NCI-H146 treated with DMSO at 0.1 percent for 48 hours (cell line): ENCODE data around the gene MAP7D3.
A peak's percentile ranks its signal among the peaks of the same experiment; 100 is the strongest.
"Not testable (repeated sequence)": the region's sequence is repeated elsewhere in the genome, so short reads cannot be mapped to it uniquely, and the experiment has no call there.

Experiments
- DNase-seq: peaks from one replicate; lab custom pipeline; 2025; ENCODE audit not compliant: unreplicated experiment; lab: John Stamatoyannopoulos, UW

The MAP7D3 gene

GRCh38 chrX:136251041-136251991 lies at the start of gene MAP7D3:
Gene MAP7D3 (minus strand): TSS chrX:136251400. CDS start chrX:136251358, 42 bp downstream.
- peak; percentile 30 for DNase-seq

- not testable (repeated sequence) for DNase-seq
Observed at GRCh38 chrX:136300721-136301120, 49.5 kb upstream of the MAP7D3 start, which contains the start of gene ADGRG4. Gene ADGRG4 (plus strand): TSS chrX:136300963. CDS start chrX:136308778, 7,815 bp downstream.

GRCh38 chrX:136295380-136295779 lies 44.2 kb upstream of the MAP7D3 start:
- DNase-seq, result no peak

GRCh38 chrX:136292656-136293055 lies 41.5 kb upstream of the MAP7D3 start:
- DNase-seq, result no peak

- no peak for DNase-seq
Observed at GRCh38 chrX:136291824-136292223, 40.6 kb upstream of the MAP7D3 start.

GRCh38 chrX:136286375-136286774 lies 35.2 kb upstream of the MAP7D3 start:
- DNase-seq, result not testable (repeated sequence)

GRCh38 chrX:136275553-136275952 lies 24.4 kb upstream of the MAP7D3 start:
- no peak for DNase-seq

GRCh38 chrX:136273986-136274385 lies 22.8 kb upstream of the MAP7D3 start:
- DNase-seq, result peak; percentile 19

- DNase-seq, result no peak
Observed at GRCh38 chrX:136272325-136272724, 21.1 kb upstream of the MAP7D3 start.

- DNase-seq, result no peak
Observed at GRCh38 chrX:136271300-136271699, 20.1 kb upstream of the MAP7D3 start.

GRCh38 chrX:136269921-136270320 lies 18.7 kb upstream of the MAP7D3 start:
- DNase-seq, result no peak

GRCh38 chrX:136268051-136269048 lies 17.1 kb upstream of the MAP7D3 start:
- peak; percentile 14 for DNase-seq

GRCh38 chrX:136266828-136267227 lies 15.6 kb upstream of the MAP7D3 start:
- DNase-seq, result no peak

GRCh38 chrX:136262812-136263315 lies 11.7 kb upstream of the MAP7D3 start:
- DNase-seq, result no peak

- DNase-seq, result no peak
Observed at GRCh38 chrX:136262243-136262642, 11.0 kb upstream of the MAP7D3 start.

- DNase-seq, result no peak
Observed at GRCh38 chrX:136261321-136261720, 10.1 kb upstream of the MAP7D3 start.

GRCh38 chrX:136260776-136261175 lies 9.6 kb upstream of the MAP7D3 start:
- DNase-seq, result no peak

GRCh38 chrX:136259543-136259942 lies 8.3 kb upstream of the MAP7D3 start:
- no peak for DNase-seq

- DNase-seq, result no peak
Observed at GRCh38 chrX:136258951-136259350, 7.8 kb upstream of the MAP7D3 start.

- no peak for DNase-seq
Observed at GRCh38 chrX:136256026-136256425, 4.8 kb upstream of the MAP7D3 start.

GRCh38 chrX:136255541-136255940 lies 4.3 kb upstream of the MAP7D3 start:
- DNase-seq, result no peak
